ENCODE data around the gene CIRBP. TPM values are rescaled to one million over a fixed set of nuclear protein-coding genes. Genes with fewer than 3 reads are reported as not detected.
A peak's percentile ranks its signal among the peaks of the same experiment; 100 is the strongest.

CIRBP gene
- total RNA-seq, 1 donor from 2014 or later = 421 TPM

DNA sequence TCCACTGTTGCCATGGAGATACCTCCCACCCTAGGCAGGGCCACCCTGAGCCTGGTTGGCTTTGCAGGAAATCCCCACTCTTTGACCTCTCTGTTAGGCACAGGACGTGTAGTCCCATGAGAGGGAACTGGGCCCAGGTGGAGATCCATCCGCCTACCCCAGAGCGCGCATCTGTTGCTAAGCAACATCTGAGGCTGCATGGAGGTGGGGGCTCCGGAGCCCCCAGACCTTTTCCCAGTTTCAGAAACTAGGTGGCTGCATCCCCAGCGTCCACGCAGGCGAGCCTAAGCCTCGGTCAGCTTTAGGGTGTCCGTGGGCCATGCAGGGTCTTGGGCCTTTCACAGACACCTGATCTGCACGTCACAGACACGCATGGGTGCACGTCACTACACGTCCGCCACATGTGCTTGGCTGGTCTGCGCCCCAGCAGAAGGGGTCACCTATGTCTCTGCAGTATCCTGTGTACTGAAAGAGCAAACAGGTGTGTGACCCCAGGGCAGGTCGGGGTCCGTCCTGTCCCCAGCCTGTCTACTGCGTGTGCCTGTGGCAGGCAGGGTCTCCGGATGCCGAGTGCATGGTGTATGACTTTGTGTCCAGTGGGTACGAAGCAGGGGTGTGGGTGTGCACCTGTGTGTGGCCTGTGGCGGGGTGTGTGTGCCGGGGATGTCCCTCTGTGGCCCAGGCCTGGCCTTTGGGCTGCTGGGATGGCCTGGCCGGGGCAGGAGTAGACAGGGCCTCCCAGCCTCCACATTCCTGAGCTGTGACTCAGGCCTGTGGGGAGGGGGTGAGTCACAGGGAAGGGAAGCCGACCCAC is 4.1 kb upstream of the CIRBP start:
- Mint-ChIP-seq H3K4me3 (peak overlapping the region; percentile 86), H3K4me1 (peaks cover 62% of the 10 kb centered on the region), H3K27me3 (ENCODE audit: low read depth) (peaks cover 28% of the 10 kb centered on the region), H3K36me3 (ENCODE audit: low read depth) (no peaks in the 10 kb centered on the region), H3K27ac (ENCODE audit: unreplicated experiment) (peak overlapping the region; percentile 71), H3K9me3 (no peaks in the 10 kb centered on the region)
- TF ChIP-seq, protein P1, sequence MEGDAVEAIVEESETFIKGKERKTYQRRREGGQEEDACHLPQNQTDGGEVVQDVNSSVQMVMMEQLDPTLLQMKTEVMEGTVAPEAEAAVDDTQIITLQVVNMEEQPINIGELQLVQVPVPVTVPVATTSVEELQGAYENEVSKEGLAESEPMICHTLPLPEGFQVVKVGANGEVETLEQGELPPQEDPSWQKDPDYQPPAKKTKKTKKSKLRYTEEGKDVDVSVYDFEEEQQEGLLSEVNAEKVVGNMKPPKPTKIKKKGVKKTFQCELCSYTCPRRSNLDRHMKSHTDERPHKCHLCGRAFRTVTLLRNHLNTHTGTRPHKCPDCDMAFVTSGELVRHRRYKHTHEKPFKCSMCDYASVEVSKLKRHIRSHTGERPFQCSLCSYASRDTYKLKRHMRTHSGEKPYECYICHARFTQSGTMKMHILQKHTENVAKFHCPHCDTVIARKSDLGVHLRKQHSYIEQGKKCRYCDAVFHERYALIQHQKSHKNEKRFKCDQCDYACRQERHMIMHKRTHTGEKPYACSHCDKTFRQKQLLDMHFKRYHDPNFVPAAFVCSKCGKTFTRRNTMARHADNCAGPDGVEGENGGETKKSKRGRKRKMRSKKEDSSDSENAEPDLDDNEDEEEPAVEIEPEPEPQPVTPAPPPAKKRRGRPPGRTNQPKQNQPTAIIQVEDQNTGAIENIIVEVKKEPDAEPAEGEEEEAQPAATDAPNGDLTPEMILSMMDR (conservative IDR thresholded peaks at IDR 0.05) = no peak
- no peak for DNase-seq (ENCODE audit: low read depth, low spot score)

DNA sequence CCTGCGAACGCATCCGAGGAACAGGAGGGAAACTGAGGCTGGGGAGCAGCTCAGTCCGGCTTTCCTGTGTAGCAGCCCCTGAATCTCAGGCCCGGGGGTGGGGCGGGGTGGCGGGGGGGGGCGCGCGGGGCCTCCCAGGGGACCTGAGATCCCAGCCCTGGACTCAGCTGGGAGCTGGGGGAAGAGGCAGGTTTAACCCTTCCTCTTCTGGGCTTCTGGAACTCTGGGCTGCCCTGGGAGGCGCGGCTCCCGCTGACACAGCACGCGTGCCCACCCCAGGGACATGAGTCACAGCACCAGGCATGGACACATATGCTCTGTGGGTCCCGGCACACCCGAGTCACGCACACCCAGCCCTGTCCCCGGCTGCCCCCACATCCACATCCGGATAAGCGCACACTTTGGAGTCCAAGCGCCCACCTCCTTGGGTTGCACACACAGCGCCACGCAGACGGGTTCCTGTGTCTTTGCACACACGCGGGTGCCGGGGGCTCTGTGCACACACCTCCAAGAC is 3.5 kb upstream of the CIRBP start:
- TF ChIP-seq, protein P1 (conservative IDR thresholded peaks at IDR 0.05) = no peak
- Mint-ChIP-seq H3K27ac (ENCODE audit: unreplicated experiment) (no peak overlapping the region), H3K4me3 (peak overlapping the region; percentile 86), H3K4me1 (peaks cover 68% of the 10 kb centered on the region), H3K9me3 (no peaks in the 10 kb centered on the region), H3K27me3 (ENCODE audit: low read depth) (peaks cover 27% of the 10 kb centered on the region), H3K36me3 (ENCODE audit: low read depth) (peaks cover 4% of the 10 kb centered on the region)
- no peak for DNase-seq (ENCODE audit: low read depth, low spot score)

DNA sequence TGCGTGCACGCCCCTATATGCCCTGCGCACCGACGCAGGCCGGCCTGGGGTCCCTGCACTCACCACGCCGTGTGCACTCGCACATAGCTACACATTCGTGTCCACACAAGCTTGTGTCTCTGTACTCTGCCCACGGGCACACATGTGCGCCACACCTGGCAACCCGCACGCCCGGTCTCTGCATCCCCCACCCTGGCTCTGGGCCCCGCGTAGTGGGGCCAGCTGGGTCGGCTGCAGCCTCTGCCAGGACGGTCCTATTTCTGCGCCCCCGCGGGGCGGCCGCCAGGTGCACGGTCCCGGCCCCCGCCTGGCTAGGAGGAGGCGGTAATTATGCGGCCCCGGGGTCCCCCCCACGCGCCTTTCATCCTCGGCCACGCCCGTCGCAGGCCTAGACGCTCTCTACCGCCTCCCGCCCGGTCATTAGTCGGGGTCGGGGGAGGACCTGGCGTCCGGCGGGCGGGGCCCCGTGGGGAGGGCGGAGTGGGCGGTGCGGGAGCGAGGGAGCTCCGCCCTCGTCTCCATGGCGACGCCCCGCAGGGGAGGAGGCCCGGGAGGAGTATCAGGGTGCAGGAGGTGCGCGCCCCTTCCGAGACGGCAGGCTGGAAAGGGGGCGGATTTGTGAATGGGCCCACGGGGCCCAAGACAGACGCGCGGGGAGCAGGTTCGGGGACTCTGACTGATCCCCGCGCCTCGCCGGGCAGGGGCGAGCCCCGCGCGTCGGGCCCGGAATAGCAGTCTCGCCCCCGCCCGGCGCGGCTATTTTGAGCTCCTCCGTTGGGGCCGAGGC is 2.8 kb upstream of the CIRBP start:
- peaks cover 7% of the 10 kb centered on the region for H3K36me3 Mint-ChIP-seq (ENCODE audit: low read depth)
- H3K4me1 Mint-ChIP-seq = peaks cover 72% of the 10 kb centered on the region
- TF ChIP-seq, protein P1 (conservative IDR thresholded peaks at IDR 0.05) = no peak
- no peaks in the 10 kb centered on the region for H3K9me3 Mint-ChIP-seq
- peak overlapping the region; percentile 86 for H3K4me3 Mint-ChIP-seq
- no peak overlapping the region for H3K27ac Mint-ChIP-seq (ENCODE audit: unreplicated experiment)
- DNase-seq (ENCODE audit: low read depth, low spot score) = peak; percentile 56
- H3K27me3 Mint-ChIP-seq (ENCODE audit: low read depth) = peaks cover 30% of the 10 kb centered on the region

DNA sequence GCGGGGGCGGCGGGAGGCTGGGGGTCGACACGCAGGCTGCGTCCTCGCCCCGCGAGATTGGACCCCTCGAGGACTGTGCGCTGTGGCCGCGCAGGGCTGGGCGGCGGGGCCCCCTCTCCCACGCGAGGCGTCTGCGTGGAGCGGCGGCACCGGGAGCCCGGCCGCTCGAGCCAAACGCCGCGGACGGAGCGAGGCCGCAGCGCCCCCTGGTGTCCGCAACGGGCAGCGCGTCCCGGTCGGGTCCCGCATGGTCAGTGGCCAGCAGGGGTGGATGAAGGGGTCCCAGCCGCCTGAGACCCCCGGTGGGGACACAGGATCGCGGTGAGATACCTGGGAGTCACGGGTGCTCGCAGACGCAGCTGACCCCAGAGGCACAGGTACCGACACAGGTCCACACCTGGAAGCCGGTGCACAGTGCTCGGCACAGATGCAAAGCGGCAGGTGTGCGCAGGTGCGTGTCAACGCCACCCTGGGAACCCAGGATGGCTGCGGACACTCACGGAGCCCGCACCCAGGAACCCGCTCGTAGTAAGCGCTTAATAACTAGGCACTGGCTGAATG is 2.1 kb upstream of the CIRBP start:
- Mint-ChIP-seq H3K9me3 (no peaks in the 10 kb centered on the region), H3K4me1 (peaks cover 72% of the 10 kb centered on the region), H3K36me3 (ENCODE audit: low read depth) (peaks cover 12% of the 10 kb centered on the region), H3K4me3 (peak overlapping the region; percentile 80), H3K27me3 (ENCODE audit: low read depth) (peaks cover 24% of the 10 kb centered on the region), H3K27ac (ENCODE audit: unreplicated experiment) (peak overlapping the region; percentile 62)
- DNase-seq (ENCODE audit: low read depth, low spot score) = peak; percentile 89
- TF ChIP-seq, protein P1 (conservative IDR thresholded peaks at IDR 0.05) = peak; percentile 97

DNA sequence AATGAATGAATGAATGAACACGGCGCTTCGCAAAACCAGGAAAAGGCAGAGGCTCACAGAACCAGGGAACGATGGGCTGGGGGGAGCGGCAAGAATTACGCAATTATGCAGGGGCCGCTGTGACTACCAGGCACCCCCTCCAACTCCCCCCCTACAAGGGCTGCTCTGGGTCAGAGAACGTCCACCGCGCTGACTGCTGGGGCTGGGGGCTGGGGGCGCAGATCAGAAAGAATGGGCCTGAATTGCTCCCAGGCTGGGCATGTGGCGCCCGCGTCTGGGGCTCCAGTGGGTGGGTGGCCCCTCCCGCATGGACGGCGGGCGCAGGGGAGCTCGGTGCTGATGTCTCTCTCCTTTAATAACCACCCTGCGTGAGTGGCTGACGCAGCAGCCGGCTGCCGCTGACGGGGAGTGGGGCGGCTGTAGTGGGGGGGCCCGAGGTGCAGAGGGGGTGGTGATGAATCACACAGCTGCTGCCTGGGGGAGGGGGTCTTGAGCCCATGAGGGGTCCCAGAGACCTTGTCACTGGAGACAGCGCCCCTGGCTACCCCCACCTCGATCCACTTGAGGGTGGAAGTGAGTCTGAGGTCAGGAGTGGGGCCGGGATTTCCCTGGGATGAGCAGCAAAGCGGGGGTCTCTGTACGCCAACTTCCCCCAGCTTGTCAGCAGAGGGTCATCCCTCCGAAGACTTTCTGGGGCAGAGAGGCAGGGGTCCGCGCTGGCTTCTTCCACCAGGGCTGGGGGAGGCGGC is 1.5 kb upstream of the CIRBP start:
- Mint-ChIP-seq H3K36me3 (ENCODE audit: low read depth) (peaks cover 13% of the 10 kb centered on the region), H3K9me3 (no peaks in the 10 kb centered on the region), H3K4me3 (peak overlapping the region; percentile 80), H3K27me3 (ENCODE audit: low read depth) (peaks cover 25% of the 10 kb centered on the region), H3K27ac (ENCODE audit: unreplicated experiment) (peak overlapping the region; percentile 62), H3K4me1 (peaks cover 72% of the 10 kb centered on the region)
- DNase-seq (ENCODE audit: low read depth, low spot score) = no peak
- TF ChIP-seq, protein P1 (conservative IDR thresholded peaks at IDR 0.05) = no peak

Data from neural crest cell (in vitro differentiated cells).